HEK293 (cell line): ENCODE data around the gene CEACAM1.

ENCODE experiments used
- GLI4 ChIP-seq: fragments of 450-650 bp; formaldehyde crosslinking; IDR thresholded peaks from 2 replicates; pipeline ENCODE4 v1.5.1; 2016; ENCODE audit warnings: missing biosample characterization, missing genetic modification characterization
- TCF7L2 ChIP-seq: IDR thresholded peaks from 2 replicates; pipeline ENCODE4 v1.6.1; 2011; ENCODE audit warnings: low read depth, mild to moderate bottlenecking, inconsistent platforms, low read length, moderate library complexity, borderline replicate concordance
- YY1 ChIP-seq: fragments of 450-650 bp; formaldehyde crosslinking; IDR thresholded peaks from 2 replicates; pipeline ENCODE4 v1.5.1; 2018; ENCODE audit warnings: missing biosample characterization, missing genetic modification characterization
- ZNF239 ChIP-seq: fragments of 450-650 bp; formaldehyde crosslinking; IDR thresholded peaks from 2 replicates; pipeline ENCODE4 v1.5.1; 2016; ENCODE audit warnings: missing biosample characterization, missing genetic modification characterization
- ZNF266 ChIP-seq: fragments of 450-650 bp; formaldehyde crosslinking; IDR thresholded peaks from 2 replicates; pipeline ENCODE4 v1.5.1; 2016; ENCODE audit warnings: missing biosample characterization, missing genetic modification characterization, low read depth
- ZNF311 ChIP-seq: fragments of 450-650 bp; formaldehyde crosslinking; IDR thresholded peaks from 2 replicates; pipeline ENCODE4 v1.5.1; 2017; ENCODE audit warnings: missing biosample characterization, missing genetic modification characterization, borderline replicate concordance
- TF ChIP-seq, protein P1 (sequence below): fragments of 450-650 bp; formaldehyde crosslinking; IDR thresholded peaks from 2 replicates; pipeline ENCODE4 v1.5.1; 2017; ENCODE audit warnings: missing biosample characterization, missing genetic modification characterization
- TF ChIP-seq, protein P2 (sequence below): IDR thresholded peaks from 2 replicates; pipeline ENCODE4 v1.6.1; 2011; ENCODE audit warnings: mild to moderate bottlenecking, low read depth, low read length, borderline replicate concordance
- TF ChIP-seq, protein P3 (sequence below): fragments of 450-650 bp; formaldehyde crosslinking; IDR thresholded peaks from 2 replicates; pipeline ENCODE4 v1.5.1; 2016; ENCODE audit warnings: missing biosample characterization, missing genetic modification characterization
- TF ChIP-seq, protein P4 (sequence below): sonication (generic); formaldehyde crosslinking; IDR thresholded peaks from 2 replicates; pipeline ENCODE4 v1.8.1; 2022; ENCODE audit warnings: mild to moderate bottlenecking, moderate library complexity, missing genetic modification reagents
- TF ChIP-seq, protein P5 (sequence below): fragments of 450-650 bp; IDR thresholded peaks from 2 replicates; pipeline ENCODE4 v1.5.1; 2018; ENCODE audit warnings: missing biosample characterization, mild to moderate bottlenecking, missing genetic modification characterization

DNA sequence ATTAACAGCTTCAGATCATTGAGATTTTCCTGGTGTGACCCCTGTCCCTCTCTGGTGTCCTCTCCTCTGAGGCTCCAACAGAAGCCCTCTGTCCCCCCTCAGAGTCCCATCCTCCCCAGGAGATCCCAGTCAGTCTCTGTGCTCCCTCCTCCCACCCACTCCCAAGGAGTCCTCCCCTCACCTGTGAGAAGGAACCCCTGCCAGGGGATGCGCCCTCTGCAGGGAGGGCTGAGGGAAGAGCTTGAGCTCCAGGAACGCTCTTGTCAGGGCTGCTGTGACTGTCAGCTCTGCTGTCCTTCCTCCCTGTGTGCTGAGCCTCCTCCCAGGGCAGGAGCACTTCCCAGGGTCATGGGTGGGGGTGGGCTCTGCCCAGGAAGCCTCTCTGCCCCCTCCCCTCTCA, 33.2 kb upstream of the CEACAM1 start:
- TF ChIP-seq, protein P1, sequence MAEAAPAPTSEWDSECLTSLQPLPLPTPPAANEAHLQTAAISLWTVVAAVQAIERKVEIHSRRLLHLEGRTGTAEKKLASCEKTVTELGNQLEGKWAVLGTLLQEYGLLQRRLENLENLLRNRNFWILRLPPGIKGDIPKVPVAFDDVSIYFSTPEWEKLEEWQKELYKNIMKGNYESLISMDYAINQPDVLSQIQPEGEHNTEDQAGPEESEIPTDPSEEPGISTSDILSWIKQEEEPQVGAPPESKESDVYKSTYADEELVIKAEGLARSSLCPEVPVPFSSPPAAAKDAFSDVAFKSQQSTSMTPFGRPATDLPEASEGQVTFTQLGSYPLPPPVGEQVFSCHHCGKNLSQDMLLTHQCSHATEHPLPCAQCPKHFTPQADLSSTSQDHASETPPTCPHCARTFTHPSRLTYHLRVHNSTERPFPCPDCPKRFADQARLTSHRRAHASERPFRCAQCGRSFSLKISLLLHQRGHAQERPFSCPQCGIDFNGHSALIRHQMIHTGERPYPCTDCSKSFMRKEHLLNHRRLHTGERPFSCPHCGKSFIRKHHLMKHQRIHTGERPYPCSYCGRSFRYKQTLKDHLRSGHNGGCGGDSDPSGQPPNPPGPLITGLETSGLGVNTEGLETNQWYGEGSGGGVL (tag by site-specific recombination), result no peak
- TF ChIP-seq, protein P2, sequence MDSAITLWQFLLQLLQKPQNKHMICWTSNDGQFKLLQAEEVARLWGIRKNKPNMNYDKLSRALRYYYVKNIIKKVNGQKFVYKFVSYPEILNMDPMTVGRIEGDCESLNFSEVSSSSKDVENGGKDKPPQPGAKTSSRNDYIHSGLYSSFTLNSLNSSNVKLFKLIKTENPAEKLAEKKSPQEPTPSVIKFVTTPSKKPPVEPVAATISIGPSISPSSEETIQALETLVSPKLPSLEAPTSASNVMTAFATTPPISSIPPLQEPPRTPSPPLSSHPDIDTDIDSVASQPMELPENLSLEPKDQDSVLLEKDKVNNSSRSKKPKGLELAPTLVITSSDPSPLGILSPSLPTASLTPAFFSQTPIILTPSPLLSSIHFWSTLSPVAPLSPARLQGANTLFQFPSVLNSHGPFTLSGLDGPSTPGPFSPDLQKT, result no peak
- TF ChIP-seq, protein P3, sequence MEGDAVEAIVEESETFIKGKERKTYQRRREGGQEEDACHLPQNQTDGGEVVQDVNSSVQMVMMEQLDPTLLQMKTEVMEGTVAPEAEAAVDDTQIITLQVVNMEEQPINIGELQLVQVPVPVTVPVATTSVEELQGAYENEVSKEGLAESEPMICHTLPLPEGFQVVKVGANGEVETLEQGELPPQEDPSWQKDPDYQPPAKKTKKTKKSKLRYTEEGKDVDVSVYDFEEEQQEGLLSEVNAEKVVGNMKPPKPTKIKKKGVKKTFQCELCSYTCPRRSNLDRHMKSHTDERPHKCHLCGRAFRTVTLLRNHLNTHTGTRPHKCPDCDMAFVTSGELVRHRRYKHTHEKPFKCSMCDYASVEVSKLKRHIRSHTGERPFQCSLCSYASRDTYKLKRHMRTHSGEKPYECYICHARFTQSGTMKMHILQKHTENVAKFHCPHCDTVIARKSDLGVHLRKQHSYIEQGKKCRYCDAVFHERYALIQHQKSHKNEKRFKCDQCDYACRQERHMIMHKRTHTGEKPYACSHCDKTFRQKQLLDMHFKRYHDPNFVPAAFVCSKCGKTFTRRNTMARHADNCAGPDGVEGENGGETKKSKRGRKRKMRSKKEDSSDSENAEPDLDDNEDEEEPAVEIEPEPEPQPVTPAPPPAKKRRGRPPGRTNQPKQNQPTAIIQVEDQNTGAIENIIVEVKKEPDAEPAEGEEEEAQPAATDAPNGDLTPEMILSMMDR (tag by site-specific recombination), result no peak
- TF ChIP-seq ZNF311 (tag by site-specific recombination) (no peak), GLI4 (tag by site-specific recombination) (no peak), TCF7L2 (no peak), YY1 (no peak), ZNF266 (tag by site-specific recombination) (no peak), ZNF239 (tag by site-specific recombination) (no peak)
- TF ChIP-seq, protein P4, sequence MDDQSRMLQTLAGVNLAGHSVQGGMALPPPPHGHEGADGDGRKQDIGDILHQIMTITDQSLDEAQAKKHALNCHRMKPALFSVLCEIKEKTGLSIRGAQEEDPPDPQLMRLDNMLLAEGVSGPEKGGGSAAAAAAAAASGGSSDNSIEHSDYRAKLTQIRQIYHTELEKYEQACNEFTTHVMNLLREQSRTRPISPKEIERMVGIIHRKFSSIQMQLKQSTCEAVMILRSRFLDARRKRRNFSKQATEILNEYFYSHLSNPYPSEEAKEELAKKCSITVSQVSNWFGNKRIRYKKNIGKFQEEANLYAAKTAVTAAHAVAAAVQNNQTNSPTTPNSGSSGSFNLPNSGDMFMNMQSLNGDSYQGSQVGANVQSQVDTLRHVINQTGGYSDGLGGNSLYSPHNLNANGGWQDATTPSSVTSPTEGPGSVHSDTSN, result no peak
- TF ChIP-seq, protein P5, sequence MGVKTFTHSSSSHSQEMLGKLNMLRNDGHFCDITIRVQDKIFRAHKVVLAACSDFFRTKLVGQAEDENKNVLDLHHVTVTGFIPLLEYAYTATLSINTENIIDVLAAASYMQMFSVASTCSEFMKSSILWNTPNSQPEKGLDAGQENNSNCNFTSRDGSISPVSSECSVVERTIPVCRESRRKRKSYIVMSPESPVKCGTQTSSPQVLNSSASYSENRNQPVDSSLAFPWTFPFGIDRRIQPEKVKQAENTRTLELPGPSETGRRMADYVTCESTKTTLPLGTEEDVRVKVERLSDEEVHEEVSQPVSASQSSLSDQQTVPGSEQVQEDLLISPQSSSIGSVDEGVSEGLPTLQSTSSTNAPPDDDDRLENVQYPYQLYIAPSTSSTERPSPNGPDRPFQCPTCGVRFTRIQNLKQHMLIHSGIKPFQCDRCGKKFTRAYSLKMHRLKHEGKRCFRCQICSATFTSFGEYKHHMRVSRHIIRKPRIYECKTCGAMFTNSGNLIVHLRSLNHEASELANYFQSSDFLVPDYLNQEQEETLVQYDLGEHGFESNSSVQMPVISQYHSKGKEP (tag by site-specific recombination), result no peak
